ENCODE measurements around the gene VENTX. TPM values are rescaled to one million over a fixed set of nuclear protein-coding genes. Genes with fewer than 3 reads are reported as not detected.

Gene VENTX
- total RNA-seq, 1 donor from 2014 or later = 1.2 TPM

- no peaks in the 10 kb centered on the region for H3K36me3 Mint-ChIP-seq (ENCODE audit: insufficient read depth)
- no peak overlapping the region for H3K27ac Mint-ChIP-seq
- DNase-seq (ENCODE audit: low spot score, unreplicated experiment) = no peak
- H3K9me3 Mint-ChIP-seq (ENCODE audit: low read depth) = no peaks in the 10 kb centered on the region
- no peak overlapping the region for H3K4me3 Mint-ChIP-seq (ENCODE audit: low read depth)
- TF ChIP-seq CTCF (IDR thresholded peaks at IDR 0.05; ENCODE audit: unreplicated experiment) = no peak
- no peaks in the 10 kb centered on the region for H3K4me1 Mint-ChIP-seq (ENCODE audit: low read depth)
- peaks cover 11% of the 10 kb centered on the region for H3K27me3 Mint-ChIP-seq
Measured at GRCh38 chr10:133266056-133266795, 28.6 kb downstream of the VENTX start.

GRCh38 chr10:133267293-133267692 is 29.6 kb downstream of the VENTX start:
- Mint-ChIP-seq H3K27ac (no peak overlapping the region), H3K4me3 (ENCODE audit: low read depth) (no peak overlapping the region), H3K27me3 (peaks cover 11% of the 10 kb centered on the region), H3K9me3 (ENCODE audit: low read depth) (no peaks in the 10 kb centered on the region), H3K36me3 (ENCODE audit: insufficient read depth) (no peaks in the 10 kb centered on the region), H3K4me1 (ENCODE audit: low read depth) (no peaks in the 10 kb centered on the region)
- TF ChIP-seq CTCF (IDR thresholded peaks at IDR 0.05; ENCODE audit: unreplicated experiment) = no peak
- no peak for DNase-seq (ENCODE audit: low spot score, unreplicated experiment)

- Mint-ChIP-seq H3K36me3 (ENCODE audit: insufficient read depth) (no peaks in the 10 kb centered on the region), H3K4me3 (ENCODE audit: low read depth) (no peak overlapping the region), H3K9me3 (ENCODE audit: low read depth) (no peaks in the 10 kb centered on the region), H3K27ac (no peak overlapping the region), H3K27me3 (peaks cover 9% of the 10 kb centered on the region), H3K4me1 (ENCODE audit: low read depth) (no peaks in the 10 kb centered on the region)
- no peak for TF ChIP-seq CTCF (IDR thresholded peaks at IDR 0.05; ENCODE audit: unreplicated experiment)
- no peak for DNase-seq (ENCODE audit: low spot score, unreplicated experiment)
Measured at GRCh38 chr10:133267829-133268228, 30.2 kb downstream of the VENTX start.

GRCh38 chr10:133268532-133268931 is 30.9 kb downstream of the VENTX start:
- DNase-seq (ENCODE audit: low spot score, unreplicated experiment) = no peak
- no peaks in the 10 kb centered on the region for H3K9me3 Mint-ChIP-seq (ENCODE audit: low read depth)
- TF ChIP-seq CTCF (IDR thresholded peaks at IDR 0.05; ENCODE audit: unreplicated experiment) = no peak
- H3K27me3 Mint-ChIP-seq = peaks cover 3% of the 10 kb centered on the region
- H3K27ac Mint-ChIP-seq = no peak overlapping the region
- no peak overlapping the region for H3K4me3 Mint-ChIP-seq (ENCODE audit: low read depth)
- no peaks in the 10 kb centered on the region for H3K4me1 Mint-ChIP-seq (ENCODE audit: low read depth)
- H3K36me3 Mint-ChIP-seq (ENCODE audit: insufficient read depth) = no peaks in the 10 kb centered on the region

GRCh38 chr10:133269367-133269766 is 31.7 kb downstream of the VENTX start:
- TF ChIP-seq CTCF (IDR thresholded peaks at IDR 0.05; ENCODE audit: unreplicated experiment) = no peak
- Mint-ChIP-seq H3K27me3 (peaks cover 1% of the 10 kb centered on the region), H3K4me1 (ENCODE audit: low read depth) (no peaks in the 10 kb centered on the region), H3K27ac (no peak overlapping the region), H3K9me3 (ENCODE audit: low read depth) (no peaks in the 10 kb centered on the region), H3K4me3 (ENCODE audit: low read depth) (no peak overlapping the region), H3K36me3 (ENCODE audit: insufficient read depth) (no peaks in the 10 kb centered on the region)
- no peak for DNase-seq (ENCODE audit: low spot score, unreplicated experiment)
